ENCODE results near the gene PSMD6. TPM values are rescaled to one million over a fixed set of nuclear protein-coding genes. Genes with fewer than 3 reads are reported as not detected.

Gene PSMD6
- total and polyA plus RNA-seq, 9 of the 15 experiments (the other 6 are each of a cell fraction or from before 2014, with no cell fraction given), result 78.2 to 133 (median 113) TPM

GRCh38 chr3:64063983-64064438 lies 40.7 kb upstream of the PSMD6 start:
- Histone ChIP-seq H3K9ac (ENCODE audit: insufficient read depth in 1 of 2, low read depth in 2 of 2, low read length in 2 of 2) (no peak overlapping the region), H3K4me2 (ENCODE audit: insufficient read depth, low read length) (no peak overlapping the region), H3K36me3 (ENCODE audit: control insufficient read depth, insufficient read depth, low read length) (no peaks in the 10 kb centered on the region), H3K27me3 (ENCODE audit: control insufficient read depth in 2 of 2, insufficient read depth in 2 of 2, low read length in 2 of 2) (no peaks in the 10 kb centered on the region), H3K4me1 (replicated peaks in 1 of 2; ENCODE audit: control insufficient read depth in 2 of 2, insufficient read depth in 2 of 2, low read length in 2 of 2) (no peaks in the 10 kb centered on the region), H4K20me1 (replicated peaks; ENCODE audit: control insufficient read depth, insufficient read depth, low read length) (no peaks in the 10 kb centered on the region), H3K79me2 (ENCODE audit: control insufficient read depth, insufficient read depth, low read length) (no peaks in the 10 kb centered on the region), H3K4me3 (no peak overlapping the region), H2AFZ (ENCODE audit: low read depth, low read length) (no peak overlapping the region), H3K9me3 (replicated peaks; ENCODE audit: control insufficient read depth, insufficient read depth, low read depth, low read length) (no peaks in the 10 kb centered on the region), H3K27ac (ENCODE audit: extremely low read depth, low read depth, low read length) (no peak overlapping the region), H3K9me1 (ENCODE audit: control insufficient read depth, insufficient read depth, low read length) (no peaks in the 10 kb centered on the region)
- FAIRE-seq (no peak), ATAC-seq (no peak), DNase-seq (ENCODE audit: extremely low read depth in 1 of 4, low spot score in 3 of 4) (no peak)
- in situ Hi-C loops (cut with MboI), result no loop called here
- TF ChIP-seq XRCC3 (IDR thresholded peaks at IDR 0.05) (no peak), ZKSCAN8 (CRISPR knock-in tag; IDR thresholded peaks at IDR 0.05) (no peak), ZBTB11 (CRISPR knock-in tag; IDR thresholded peaks at IDR 0.05) (peak in 1 of 3 experiments; percentile 89; a peak in 2 of 6 replicates), ZNF347 (CRISPR knock-in tag; IDR thresholded peaks at IDR 0.05; ENCODE audit: low read depth) (no peak)
- CTCF ChIA-PET (ENCODE audit: low intra/inter-chr PET ratio), result no interaction called here
- POLR2A ChIA-PET, result no interaction called here
- WGBS (ENCODE audit: insufficient coverage, low coverage, missing lambda C conversion rate), result 0% methylated on average over 2 of the region's 2 CpGs
- no TSS peak for BruUV-seq (replicated peaks)
- intact Hi-C loops (cut with micrococcal nuclease), result no loop called here

All from K562 (cell line).